Measurements from ENCODE around the gene NRG2. TPM values are rescaled to one million over a fixed set of nuclear protein-coding genes. Genes with fewer than 3 reads are reported as not detected.

The NRG2 gene
- total and polyA plus RNA-seq, 2 experiments from 2014 or later, result 0.37 to 1.3 TPM

GRCh38 chr5:139806111-139806510, 237.0 kb downstream of the NRG2 start:
- H3K9me3 Mint-ChIP-seq, result no peaks in the 10 kb centered on the region
- Histone ChIP-seq H3K36me3 (ENCODE audit: insufficient read depth) (no peaks in the 10 kb centered on the region), H3K27me3 (ENCODE audit: insufficient read depth) (0 out of 2 replicates have a peak, but pooled peaks cover 7% of the 10 kb centered on the region), H3K79me2 (replicated peaks; ENCODE audit: insufficient read depth) (no peaks in the 10 kb centered on the region), H4K20me1 (replicated peaks; ENCODE audit: insufficient read depth) (no peaks in the 10 kb centered on the region; the same call in 1 of the 2 replicates), H3K9me2 (ENCODE audit: insufficient read depth) (peaks cover 2% of the 10 kb centered on the region; the same call in 1 of the 2 replicates), H3K4me3 (no peak overlapping the region), H3K4me1 (ENCODE audit: insufficient read depth) (no peaks in the 10 kb centered on the region), H3F3A (replicated peaks; ENCODE audit: low read depth) (no peaks in the 10 kb centered on the region), H2AFZ (no peak overlapping the region), H3K4me2 (no peak overlapping the region), H3K27ac (ENCODE audit: low read depth) (no peak overlapping the region)
- H3K4me3 Mint-ChIP-seq, result no peak overlapping the region
- DNase-seq (ENCODE audit: low spot score), result no peak
- no peak for ATAC-seq
- no peaks in the 10 kb centered on the region for H3K36me3 Mint-ChIP-seq (ENCODE audit: low read depth)
- no peaks in the 10 kb centered on the region; the same call in 2 of the 3 replicates for H3K4me1 Mint-ChIP-seq
- TF ChIP-seq STAT1 (IDR thresholded peaks at IDR 0.05; ENCODE audit: unreplicated experiment), result no peak
- no peak for TF ChIP-seq CREB1 (CRISPR knock-in tag; IDR thresholded peaks at IDR 0.05; ENCODE audit: low read depth)
- TF ChIP-seq ZNF114 (CRISPR knock-in tag; IDR thresholded peaks at IDR 0.05), result no peak
- TF ChIP-seq, protein P1, sequence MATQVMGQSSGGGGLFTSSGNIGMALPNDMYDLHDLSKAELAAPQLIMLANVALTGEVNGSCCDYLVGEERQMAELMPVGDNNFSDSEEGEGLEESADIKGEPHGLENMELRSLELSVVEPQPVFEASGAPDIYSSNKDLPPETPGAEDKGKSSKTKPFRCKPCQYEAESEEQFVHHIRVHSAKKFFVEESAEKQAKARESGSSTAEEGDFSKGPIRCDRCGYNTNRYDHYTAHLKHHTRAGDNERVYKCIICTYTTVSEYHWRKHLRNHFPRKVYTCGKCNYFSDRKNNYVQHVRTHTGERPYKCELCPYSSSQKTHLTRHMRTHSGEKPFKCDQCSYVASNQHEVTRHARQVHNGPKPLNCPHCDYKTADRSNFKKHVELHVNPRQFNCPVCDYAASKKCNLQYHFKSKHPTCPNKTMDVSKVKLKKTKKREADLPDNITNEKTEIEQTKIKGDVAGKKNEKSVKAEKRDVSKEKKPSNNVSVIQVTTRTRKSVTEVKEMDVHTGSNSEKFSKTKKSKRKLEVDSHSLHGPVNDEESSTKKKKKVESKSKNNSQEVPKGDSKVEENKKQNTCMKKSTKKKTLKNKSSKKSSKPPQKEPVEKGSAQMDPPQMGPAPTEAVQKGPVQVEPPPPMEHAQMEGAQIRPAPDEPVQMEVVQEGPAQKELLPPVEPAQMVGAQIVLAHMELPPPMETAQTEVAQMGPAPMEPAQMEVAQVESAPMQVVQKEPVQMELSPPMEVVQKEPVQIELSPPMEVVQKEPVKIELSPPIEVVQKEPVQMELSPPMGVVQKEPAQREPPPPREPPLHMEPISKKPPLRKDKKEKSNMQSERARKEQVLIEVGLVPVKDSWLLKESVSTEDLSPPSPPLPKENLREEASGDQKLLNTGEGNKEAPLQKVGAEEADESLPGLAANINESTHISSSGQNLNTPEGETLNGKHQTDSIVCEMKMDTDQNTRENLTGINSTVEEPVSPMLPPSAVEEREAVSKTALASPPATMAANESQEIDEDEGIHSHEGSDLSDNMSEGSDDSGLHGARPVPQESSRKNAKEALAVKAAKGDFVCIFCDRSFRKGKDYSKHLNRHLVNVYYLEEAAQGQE (IDR thresholded peaks at IDR 0.05; ENCODE audit: unreplicated experiment), result no peak
- no peak for TF ChIP-seq EZH2 (IDR thresholded peaks at IDR 0.05; ENCODE audit: low read depth, unreplicated experiment)
- no peak for TF ChIP-seq NANOG (IDR thresholded peaks at IDR 0.05; ENCODE audit: borderline replicate concordance)
- H3K27ac Mint-ChIP-seq, result no peak overlapping the region
- H3K27me3 Mint-ChIP-seq (ENCODE audit: insufficient read depth, low read depth, poor library complexity), result peaks cover 23% of the 10 kb centered on the region

- H3K9me3 Mint-ChIP-seq, result no peaks in the 10 kb centered on the region
- Histone ChIP-seq H3K27ac (ENCODE audit: low read depth) (no peak overlapping the region), H4K20me1 (replicated peaks; ENCODE audit: insufficient read depth) (no peaks in the 10 kb centered on the region; the same call in 1 of the 2 replicates), H3F3A (replicated peaks; ENCODE audit: low read depth) (no peaks in the 10 kb centered on the region), H3K27me3 (ENCODE audit: insufficient read depth) (0 out of 2 replicates have a peak, but pooled peaks cover 9% of the 10 kb centered on the region), H3K79me2 (replicated peaks; ENCODE audit: insufficient read depth) (no peaks in the 10 kb centered on the region), H3K4me3 (no peak overlapping the region), H3K9me2 (ENCODE audit: insufficient read depth) (peaks cover 2% of the 10 kb centered on the region; the same call in 1 of the 2 replicates), H3K36me3 (ENCODE audit: insufficient read depth) (no peaks in the 10 kb centered on the region), H2AFZ (no peak overlapping the region), H3K4me1 (ENCODE audit: insufficient read depth) (no peaks in the 10 kb centered on the region), H3K4me2 (no peak overlapping the region)
- no peaks in the 10 kb centered on the region; the same call in 2 of the 3 replicates for H3K4me1 Mint-ChIP-seq
- no peak for ATAC-seq
- H3K36me3 Mint-ChIP-seq (ENCODE audit: low read depth), result no peaks in the 10 kb centered on the region
- H3K27me3 Mint-ChIP-seq (ENCODE audit: insufficient read depth, low read depth, poor library complexity), result peaks cover 21% of the 10 kb centered on the region
- H3K4me3 Mint-ChIP-seq, result no peak overlapping the region
- no peak for DNase-seq (ENCODE audit: low spot score)
- no peak overlapping the region for H3K27ac Mint-ChIP-seq
- no peak for TF ChIP-seq ZNF462 (CRISPR knock-in tag; IDR thresholded peaks at IDR 0.05)
- TF ChIP-seq NANOG (IDR thresholded peaks at IDR 0.05; ENCODE audit: borderline replicate concordance), result no peak
- no peak for TF ChIP-seq ZNF331 (CRISPR knock-in tag; IDR thresholded peaks at IDR 0.05; ENCODE audit: low read depth)
- no peak for TF ChIP-seq POLR2AphosphoS5 (IDR thresholded peaks at IDR 0.05; ENCODE audit: low read depth)
These were observed 237.6 kb downstream of the NRG2 start for GRCh38 chr5:139805545-139805944.

Data from GM23338 (cell line).